HG02571 (cell line): Measurements from ENCODE around the gene DAD1.
"Not testable (repeated sequence)": the region's sequence is repeated elsewhere in the genome, so short reads cannot be mapped to it uniquely, and the experiment has no call there.

Experiments used
- ATAC-seq: cut with Tn5 transposase; IDR thresholded peaks from one replicate; pipeline ENCODE4 v1.9.1; 2021; ENCODE audit warnings: mild to moderate bottlenecking, moderate library complexity; ENCODE audit not compliant: unreplicated experiment

DAD1 gene

GRCh38 chr14:22569737-22570131 lies 19.3 kb downstream of the DAD1 start:
- ATAC-seq = no peak

- ATAC-seq = no peak
Observed at GRCh38 chr14:22569106-22569736, 19.8 kb downstream of the DAD1 start.

GRCh38 chr14:22567437-22567836 lies 21.6 kb downstream of the DAD1 start:
- no peak for ATAC-seq

- ATAC-seq = no peak
Observed at GRCh38 chr14:22566845-22567244, 22.2 kb downstream of the DAD1 start.

GRCh38 chr14:22566266-22566665 lies 22.8 kb downstream of the DAD1 start:
- not testable (repeated sequence) for ATAC-seq

- peak; percentile 31 for ATAC-seq
Observed at GRCh38 chr14:22565391-22565945, 23.6 kb downstream of the DAD1 start.

GRCh38 chr14:22564463-22564862 lies 24.6 kb downstream of the DAD1 start:
- ATAC-seq = no peak

GRCh38 chr14:22563987-22564386 lies 25.0 kb downstream of the DAD1 start:
- ATAC-seq = peak; percentile 38

- ATAC-seq = no peak
Observed at GRCh38 chr14:22561661-22562579, 27.1 kb downstream of the DAD1 start.

GRCh38 chr14:22561366-22561660 lies 27.7 kb downstream of the DAD1 start:
- no peak for ATAC-seq

GRCh38 chr14:22560662-22561365 lies 28.2 kb downstream of the DAD1 start:
- no peak for ATAC-seq

GRCh38 chr14:22559041-22559440 lies 30.0 kb downstream of the DAD1 start:
- no peak for ATAC-seq

- ATAC-seq = no peak
Observed at GRCh38 chr14:22558221-22558913, 30.7 kb downstream of the DAD1 start.

- no peak for ATAC-seq
Observed at GRCh38 chr14:22557846-22558220, 31.2 kb downstream of the DAD1 start.

- peak; percentile 31 for ATAC-seq
Observed at GRCh38 chr14:22556990-22557623, 31.9 kb downstream of the DAD1 start.

- ATAC-seq = peak; percentile 59
Observed at GRCh38 chr14:22556021-22556989, 32.7 kb downstream of the DAD1 start.

GRCh38 chr14:22555384-22556011 lies 33.5 kb downstream of the DAD1 start:
- ATAC-seq = peak; percentile 3

GRCh38 chr14:22554498-22555383 lies 34.3 kb downstream of the DAD1 start:
- ATAC-seq = no peak
